NCI-H187 (cell line): ENCODE measurements around the gene MYOD1.

Source experiments
- DNase-seq, 2 experiments: peaks; one replicate each; lab custom pipeline; 2025; lab: John Stamatoyannopoulos, UW

The MYOD1 gene

DNA sequence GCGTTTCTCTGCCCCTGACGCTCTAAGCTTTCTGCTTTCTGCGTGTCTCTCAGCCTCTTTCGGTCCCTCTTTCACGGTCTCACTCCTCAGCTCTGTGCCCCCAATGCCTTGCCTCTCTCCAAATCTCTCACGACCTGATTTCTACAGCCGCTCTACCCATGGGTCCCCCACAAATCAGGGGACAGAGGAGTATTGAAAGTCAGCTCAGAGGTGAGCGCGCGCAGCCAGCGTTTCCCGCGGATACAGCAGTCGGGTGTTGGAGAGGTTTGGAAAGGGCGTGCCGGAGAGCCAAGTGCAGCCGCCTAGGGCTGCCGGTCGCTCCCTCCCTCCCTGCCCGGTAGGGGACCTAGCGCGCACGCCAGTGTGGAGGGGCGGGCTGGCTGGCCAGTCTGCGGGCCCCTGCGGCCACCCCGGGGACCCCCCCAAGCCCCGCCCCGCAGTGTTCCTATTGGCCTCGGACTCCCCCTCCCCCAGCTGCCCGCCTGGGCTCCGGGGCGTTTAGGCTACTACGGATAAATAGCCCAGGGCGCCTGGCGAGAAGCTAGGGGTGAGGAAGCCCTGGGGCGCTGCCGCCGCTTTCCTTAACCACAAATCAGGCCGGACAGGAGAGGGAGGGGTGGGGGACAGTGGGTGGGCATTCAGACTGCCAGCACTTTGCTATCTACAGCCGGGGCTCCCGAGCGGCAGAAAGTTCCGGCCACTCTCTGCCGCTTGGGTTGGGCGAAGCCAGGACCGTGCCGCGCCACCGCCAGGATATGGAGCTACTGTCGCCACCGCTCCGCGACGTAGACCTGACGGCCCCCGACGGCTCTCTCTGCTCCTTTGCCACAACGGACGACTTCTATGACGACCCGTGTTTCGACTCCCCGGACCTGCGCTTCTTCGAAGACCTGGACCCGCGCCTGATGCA, at the start of gene MYOD1:
Gene MYOD1, plus strand, starts transcription at position 544 of the 910 bp plus-strand sequence. Its CDS starts 212 bp downstream, at position 756.
- DNase-seq = no peak

DNA sequence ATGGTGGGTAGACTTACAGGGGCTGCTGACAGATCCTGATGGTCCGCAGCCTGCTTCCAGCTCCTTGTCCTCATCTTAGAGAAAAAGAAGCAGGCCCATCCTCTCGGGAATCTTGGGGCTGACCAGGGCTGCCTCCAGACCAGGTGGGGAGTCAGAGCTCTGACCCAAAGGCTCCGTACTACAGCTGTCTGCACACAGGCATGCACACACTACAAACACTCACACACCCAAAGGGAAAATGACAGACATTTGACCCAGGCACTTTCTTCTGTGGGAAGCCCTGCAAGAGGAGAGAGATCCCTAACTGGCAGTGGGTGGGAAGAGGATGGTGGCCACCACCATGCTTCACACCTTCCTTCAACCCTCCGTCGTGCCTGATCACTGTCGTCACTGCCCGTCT, 46.9 kb upstream of the MYOD1 start:
- DNase-seq = no peak

DNA sequence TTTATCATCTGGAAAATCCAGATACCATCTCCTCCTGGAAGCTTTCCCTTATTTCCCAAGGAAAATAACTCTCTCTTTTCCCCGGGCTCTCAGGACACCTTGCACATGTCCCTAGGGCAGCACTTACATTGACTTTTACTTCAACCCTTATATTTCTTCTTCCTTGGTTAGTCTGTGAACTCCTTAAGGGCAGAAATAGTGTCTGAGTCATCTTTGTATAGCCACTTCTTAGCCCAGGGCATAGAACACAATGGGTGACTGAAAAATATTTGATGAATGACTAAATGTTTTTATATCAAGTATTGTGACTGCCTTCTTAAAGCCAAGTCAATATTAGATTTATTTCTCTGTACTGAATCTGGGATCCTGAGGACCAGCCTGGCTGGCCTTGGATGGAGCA, 45.4 kb upstream of the MYOD1 start:
- DNase-seq = no peak

DNA sequence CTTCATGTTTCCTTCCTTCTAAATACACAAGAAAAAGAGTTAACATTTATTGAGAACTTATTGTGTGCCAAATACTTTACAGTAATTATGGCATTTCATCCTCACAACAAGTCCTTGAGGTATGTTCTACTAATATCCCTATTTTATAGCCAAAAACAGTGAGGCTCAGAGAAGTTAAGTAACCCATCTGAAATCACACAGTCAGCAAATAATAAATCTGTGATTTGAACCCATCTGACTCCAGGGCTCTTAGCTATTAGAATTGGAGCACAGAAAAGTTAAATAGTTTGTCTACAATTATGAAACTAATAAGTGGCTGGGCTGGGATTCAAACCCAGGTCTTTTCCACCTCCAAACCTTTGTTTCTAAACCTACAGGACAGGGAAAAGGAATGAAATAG, 36.5 kb upstream of the MYOD1 start:
- no peak for DNase-seq

DNA sequence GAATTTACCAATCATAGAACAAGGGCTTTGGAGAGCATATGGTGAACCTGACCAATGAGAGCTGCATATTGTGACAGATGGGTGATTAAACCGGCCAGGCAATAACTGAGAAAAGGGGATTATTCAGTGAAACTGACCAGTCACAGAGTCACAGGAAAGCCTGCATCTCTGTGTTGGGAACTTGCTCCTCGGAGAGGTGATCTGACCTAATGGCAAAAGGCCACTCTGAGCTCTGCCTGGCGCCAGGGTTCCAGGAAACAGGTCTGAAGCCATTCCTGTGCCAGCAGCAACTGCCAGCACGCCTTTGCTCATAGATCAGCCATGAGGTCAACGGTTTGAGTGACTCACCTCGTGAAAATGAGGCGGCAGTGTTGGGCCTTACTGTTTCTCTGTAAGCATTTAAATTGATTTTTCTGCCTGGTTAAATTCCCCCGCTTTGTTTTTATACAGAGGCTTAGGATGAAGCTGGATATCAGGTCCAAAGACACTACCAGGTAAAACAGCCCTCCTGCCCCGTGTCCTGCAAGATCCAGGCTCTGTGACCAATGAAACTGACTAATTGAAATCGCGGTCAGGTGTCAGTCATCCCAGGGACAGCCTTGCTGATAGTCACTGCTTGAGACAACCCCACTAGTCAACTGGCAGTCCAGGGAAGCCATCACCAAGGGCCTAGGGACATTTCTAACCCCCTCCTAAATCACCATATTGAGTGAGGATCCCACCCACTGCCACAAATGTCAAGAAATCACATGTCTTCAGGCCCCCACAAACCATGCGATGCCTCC, 35.8 kb upstream of the MYOD1 start:
- no peak for DNase-seq

DNA sequence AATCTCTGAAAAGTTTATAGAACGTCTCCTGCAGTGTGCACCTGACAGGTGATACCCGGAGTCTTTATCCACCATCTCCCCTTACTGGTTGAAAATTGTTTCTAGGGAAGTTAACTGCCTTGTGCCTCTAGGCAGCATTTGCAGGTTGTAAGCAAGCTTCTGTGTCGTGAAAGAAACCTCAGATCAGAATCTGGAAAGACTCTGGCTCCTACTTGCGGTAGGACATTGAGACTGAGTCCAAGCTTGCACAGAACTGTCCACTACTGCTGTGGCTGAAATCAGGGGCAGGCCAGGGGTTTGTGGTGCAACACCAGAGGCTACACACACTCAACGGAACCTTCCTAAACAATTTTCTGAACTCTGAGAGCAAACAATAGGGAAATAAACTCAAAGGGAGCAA, 34.8 kb upstream of the MYOD1 start:
- DNase-seq = no peak

DNA sequence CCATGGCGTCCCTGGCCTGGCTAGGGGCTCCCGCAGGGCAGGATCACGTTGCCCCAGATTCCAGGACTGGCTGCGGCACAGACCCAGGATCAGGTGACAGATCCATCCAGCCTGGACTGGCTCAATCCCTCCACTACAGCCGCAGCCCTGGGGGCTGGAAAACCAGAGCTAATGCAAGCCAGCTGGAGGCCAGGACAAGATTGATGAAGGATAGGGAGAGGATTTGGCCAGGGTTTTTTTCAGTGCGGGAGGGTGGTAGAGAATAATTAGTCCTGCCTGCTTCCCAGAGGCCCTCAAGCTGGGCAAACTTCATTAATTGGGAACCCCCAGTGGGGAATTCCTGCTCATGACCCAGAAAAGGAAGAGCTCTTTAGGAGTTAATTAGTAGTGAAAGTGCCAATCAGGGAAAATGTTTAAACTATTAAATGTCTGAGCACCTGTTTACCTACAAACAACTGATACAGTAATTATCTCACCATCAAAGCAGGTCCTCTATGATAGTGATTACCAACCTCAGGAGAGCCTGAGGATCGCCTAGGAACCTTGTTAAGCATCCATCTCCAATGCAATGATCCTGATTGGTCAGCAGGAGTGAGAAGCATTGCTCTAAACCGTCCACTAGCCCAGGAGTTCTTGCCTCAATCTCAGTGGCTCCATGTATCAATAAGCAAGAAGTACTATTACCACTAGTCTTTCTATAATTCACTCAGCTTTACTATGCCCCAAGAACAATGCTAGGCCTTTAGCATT, 33.0 kb upstream of the MYOD1 start:
- no peak for DNase-seq

DNA sequence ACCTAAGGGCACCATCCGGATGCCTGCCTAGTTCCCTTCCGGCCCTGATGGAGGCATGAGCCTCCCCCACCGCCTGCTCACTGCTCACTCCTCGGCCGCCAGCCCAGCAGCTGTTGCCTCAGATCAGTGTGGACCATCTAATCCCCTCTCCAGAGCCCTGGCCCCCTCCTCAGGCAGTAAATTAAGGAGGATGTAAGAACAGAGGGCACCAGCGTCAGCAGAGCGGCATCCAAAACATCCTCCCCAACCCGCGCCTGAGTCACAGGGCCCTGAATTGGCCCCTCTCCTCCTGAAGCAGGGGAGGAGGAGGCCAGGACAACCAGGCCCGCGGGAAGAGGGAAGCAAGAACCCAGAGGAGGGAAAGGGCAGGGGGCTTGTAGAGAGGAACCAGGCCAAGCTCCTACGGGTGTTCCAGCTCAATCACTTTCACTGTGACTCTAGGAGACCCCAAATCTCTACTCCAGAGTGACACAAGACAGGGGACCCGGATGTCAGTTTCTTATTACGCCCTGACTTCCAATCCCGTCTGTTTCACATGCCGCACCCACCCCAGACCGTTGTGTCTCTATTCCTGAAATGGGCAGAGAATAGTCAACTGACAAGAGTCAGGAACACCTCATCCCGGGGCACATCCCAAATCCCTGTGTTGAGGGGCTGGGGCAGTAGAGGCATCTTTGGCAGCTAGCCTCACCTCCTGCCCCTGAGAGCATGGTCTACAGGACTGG, 31.3 kb upstream of the MYOD1 start:
- no peak for DNase-seq

DNA sequence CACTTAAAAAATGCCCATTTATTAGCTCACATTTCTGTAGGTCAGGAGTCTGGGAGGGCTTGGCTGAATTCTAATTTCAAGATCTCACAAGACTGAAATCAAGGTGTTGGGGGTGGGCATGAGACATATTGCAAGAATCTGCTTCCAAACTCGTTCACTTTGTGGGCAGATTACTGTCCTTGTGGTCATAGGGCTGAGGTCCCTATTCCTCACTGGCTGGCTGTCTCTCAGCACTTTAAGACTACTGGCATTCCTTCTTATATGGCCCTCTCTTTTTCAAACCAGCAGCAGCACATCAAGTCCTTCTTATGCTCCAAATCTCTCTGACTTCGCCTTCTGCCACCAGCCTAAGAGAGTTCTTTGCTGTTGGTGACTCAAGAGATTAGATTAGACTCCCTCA, 27.8 kb upstream of the MYOD1 start:
- no peak for DNase-seq

DNA sequence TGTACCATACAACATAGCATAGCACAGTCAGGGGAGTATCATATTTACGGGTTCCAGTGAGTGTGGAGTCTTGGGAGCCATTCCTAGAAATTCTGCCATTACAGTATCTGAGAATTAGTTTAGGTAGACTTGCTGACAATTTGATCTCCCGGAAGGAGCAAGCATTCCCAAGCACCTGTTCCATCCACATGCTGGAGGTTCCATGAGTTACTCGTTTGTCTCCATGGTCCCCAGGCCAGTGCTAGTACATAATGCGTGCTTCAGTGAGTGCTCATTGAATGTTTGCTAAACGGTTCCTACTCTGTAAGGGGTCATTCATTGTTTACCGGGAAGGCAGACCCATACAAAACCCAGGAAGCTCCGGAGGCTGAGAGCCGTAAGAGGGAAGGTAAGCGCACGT, 27.4 kb upstream of the MYOD1 start:
- no peak for DNase-seq

DNA sequence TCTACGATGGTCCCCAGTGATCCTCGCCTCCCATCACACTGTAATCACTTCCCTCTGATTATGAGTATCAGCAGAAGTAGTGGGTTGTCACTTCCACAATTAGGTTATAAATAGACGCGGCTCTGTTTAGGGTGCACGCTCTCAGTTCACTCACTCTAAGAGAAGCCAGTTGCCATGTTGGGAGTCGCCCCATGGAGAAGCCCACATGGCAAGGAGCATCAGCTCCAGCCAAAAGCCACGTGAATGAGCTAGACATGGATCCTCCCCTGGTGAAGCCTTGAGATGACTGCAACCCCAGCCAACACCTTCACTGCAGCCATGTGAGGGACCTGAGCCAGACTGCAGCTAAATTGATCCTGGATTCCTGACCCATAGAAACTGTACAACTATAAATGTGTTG, 26.4 kb upstream of the MYOD1 start:
- DNase-seq = no peak

DNA sequence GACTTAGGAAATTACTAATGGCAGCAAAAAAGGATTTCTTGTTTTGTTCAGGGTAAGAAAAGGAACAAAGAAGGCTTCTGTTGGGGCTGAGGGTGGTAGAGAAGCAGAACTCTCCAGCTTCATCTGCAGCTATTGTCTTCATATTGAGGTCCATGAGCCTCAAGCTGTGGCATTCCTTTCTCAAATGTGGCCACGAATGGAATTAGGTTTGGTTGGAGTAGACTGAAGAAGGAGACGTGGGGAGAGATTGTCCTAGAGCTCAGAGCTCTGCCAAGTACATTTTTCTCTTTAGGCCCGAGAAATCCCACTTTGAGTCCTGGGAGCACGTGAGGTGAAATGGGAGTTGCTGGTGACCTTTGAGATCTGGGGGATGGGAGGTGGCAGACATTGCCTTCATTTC, 25.8 kb upstream of the MYOD1 start:
- DNase-seq = no peak

DNA sequence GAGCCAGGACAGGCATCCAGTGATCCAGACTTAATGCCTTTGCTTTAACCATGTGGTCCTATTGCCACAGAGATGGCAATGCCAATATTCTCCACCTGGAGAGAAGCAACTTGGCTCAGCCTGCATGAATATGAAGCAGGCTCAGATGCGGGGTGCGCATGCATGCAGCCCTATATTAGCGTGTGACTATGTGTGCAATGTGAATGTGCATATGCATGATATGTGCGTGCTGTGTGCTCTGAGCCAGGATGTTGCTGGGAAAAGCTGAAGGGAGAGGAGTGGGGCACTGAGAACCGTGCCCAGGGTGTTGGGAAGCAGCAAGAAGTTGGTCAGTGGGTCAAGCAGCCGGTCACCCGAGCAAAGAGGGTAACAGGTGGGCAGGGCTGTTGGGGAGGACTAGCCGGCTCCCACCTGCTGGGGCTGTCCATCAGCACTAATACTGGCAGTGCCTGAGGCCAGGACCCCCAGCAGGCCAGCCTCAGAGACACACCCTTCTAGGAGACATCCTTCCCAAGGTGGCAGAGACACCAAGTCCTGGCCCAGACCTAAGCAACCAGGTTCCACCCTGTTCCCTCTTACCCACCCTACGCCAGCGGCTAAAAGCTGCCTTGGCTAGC, 24.8 kb upstream of the MYOD1 start:
- DNase-seq = no peak

DNA sequence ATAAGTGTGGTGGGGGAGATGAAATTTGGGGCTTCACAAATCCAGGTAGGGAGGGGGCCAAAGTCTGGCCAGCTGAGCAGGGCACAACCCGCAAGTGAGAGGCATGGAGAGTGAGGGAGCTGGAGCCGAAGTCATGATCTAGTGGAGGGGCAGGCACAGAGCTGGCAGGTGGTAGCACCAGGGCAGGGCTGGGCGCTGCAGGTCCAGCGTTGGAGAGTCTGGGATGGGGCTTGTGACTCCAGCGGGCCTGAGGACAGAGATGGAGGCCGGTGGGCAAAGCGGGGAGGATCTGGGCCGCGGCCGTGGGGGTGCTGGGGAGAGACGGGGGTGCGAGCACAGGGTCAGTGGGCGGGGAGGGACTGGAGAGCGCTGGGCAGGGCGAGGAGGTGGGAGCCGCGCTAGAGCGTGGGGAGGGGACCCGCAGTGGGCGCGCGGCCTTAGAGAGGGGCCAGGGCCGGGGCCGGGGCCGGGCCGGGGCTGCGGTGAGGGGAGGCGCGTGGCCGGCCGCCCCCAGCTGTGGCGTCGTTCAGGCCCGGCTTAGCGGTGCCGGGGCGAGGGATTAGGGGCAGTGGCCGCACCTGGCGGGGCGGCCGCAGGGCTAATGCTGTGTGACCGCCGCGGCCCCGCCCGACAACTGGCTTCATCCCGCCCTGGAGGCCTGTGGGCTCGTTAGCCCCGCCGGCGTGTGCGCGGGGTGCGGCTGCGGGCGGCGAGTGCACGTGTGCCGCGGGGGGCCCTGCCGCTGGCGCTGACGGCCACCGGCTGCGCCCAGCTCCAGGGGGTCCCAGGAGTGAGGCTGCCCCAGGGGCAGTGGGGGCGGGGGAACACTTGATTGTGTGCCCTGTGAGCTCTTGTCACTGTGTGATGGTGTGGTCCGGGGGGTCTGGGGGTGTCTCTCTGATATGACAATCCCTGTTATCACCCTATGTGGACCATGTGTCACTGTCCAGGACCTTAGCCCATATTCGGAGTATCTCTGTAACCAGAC, 23.6 kb upstream of the MYOD1 start:
- DNase-seq = no peak

DNA sequence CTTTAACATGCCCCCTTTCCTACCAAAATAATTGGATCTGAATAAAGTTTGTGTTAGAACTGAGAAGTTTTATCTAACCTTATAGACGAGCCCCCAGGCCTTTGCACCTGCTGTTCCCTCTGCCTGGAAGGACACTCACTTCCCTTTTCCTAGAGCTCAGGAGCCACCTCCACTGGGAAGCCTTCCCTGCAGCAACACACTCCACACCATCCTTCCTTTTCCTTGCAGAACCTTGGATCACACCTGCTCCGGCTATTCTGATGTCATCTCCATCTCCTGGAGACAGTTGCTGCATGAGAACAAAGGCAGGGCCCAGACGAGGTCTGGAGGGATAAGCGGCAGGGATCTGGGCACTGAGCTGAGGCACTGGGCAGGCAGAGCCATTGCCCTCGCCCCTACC, 22.6 kb upstream of the MYOD1 start:
- DNase-seq = no peak

DNA sequence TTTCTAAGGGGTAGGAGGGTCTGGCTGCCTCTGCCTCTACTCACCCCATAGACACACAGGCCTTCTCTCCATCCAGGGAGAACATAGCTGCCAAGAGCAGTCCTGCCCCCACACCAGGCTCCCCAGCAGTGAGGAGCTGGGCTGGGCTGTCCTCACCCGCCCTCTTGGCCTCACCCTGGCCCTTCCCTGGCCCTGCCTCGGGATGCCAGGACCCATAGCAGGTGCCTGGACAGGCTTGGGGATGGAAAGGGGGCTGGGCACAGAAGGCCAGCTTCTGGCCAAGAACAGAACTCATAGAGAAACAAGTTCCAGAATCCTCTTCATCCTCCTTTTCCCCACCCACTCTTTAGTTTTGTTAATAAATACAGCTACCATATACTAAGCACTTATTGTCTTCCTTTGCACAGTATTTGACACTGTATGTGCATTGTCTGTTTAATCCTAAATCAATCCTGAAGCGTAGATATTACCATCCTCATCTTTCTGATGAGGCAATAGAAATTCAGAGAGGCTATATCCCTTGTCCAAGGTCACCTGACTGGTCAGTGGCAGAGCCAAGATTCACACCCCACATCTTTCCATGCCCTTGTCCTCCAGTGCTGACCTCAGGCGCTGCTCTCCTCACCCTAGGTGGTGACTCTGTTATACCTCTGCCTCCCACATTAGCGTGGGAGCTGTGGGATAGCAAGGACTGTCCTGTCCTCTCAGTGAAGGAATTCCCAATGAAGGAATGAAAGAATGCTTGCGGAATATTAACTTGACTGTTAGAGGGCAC, 22.0 kb upstream of the MYOD1 start:
- no peak for DNase-seq

DNA sequence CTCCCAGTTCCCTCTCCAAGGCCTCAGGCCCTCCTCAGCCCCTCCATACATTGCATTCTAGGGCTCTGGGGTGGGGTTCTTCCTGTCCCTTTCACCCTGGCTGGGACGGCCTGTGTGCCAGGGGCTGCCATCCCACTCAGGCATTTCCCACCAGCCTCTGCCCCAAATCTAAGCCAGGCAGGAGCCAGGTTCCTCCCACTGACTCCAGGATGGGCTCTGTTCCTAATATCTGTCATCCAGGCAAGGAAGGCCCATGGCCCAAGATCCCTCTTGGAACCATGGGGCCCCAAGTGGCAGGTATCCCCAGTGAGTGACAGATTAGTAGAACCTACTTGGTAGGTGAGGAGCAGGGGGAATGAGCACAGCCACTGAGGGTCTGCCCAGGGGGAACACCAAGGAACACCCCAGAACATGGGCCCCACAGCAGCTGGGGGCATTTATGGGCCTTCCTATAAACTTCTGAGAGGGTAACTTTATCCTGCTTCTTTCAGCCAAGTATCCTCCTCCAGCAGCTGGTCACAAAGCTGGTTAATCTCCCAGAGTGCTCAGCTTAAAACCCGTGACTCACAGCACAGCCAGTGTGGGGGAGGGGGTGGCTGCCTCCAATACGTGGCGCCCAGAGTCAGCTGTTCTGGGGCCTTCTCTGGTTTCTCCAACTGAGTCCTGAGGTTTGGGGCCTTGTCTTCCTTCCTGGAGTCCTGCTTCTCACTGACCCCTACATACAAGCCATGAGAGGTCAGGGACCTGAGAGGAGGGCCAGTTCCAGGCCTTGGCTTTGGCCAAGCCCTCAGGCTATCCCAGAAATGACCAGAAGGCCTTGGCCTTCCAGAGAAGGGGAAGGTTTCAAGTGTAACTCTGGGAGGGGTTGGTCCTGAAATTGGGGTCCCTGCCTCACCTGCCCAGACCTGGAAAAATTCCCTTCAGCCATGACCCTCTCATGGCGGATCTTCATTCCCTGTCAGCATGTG, 19.9 kb upstream of the MYOD1 start:
- DNase-seq = no peak

DNA sequence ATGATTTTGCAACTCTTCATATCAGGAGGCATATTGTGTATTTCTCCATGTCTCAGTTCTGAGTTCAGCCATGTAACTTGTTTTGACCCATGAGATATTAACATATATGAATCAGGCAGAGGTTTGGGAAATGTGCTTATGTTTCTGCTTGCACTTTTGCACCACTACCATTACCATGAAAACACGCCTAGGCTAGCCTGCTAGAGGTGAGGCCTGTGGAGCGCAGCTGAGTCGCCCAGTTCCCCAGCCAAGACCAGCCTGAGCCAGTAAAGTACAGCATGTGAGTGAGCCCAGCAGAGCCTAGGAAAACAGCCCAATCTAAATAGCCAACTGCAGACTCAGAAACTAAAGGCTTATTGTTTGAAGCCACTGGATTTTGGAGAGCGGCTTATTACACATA, 18.4 kb upstream of the MYOD1 start:
- no peak for DNase-seq
